ENCODE measurements around the gene KIAA0825.
A peak's percentile ranks its signal among the peaks of the same experiment; 100 is the strongest.
"Not testable (repeated sequence)": the region's sequence is repeated elsewhere in the genome, so short reads cannot be mapped to it uniquely, and the experiment has no call there.

Gene KIAA0825

GRCh38 chr5:94157704-94158539 is 460.5 kb downstream of the KIAA0825 start:
- DNase-seq, result no peak

- DNase-seq, result no peak
These were observed 463.7 kb downstream of the KIAA0825 start for GRCh38 chr5:94154672-94155071.

GRCh38 chr5:94153736-94154450 is 464.5 kb downstream of the KIAA0825 start:
- no peak for DNase-seq

GRCh38 chr5:94143621-94144020 is 474.8 kb downstream of the KIAA0825 start:
- DNase-seq, result not testable (repeated sequence)

GRCh38 chr5:94140300-94140699 is 478.1 kb downstream of the KIAA0825 start:
- DNase-seq, result no peak

GRCh38 chr5:94130077-94130476 is 488.3 kb downstream of the KIAA0825 start:
- DNase-seq, result no peak

- no peak for DNase-seq
These were observed 493.3 kb downstream of the KIAA0825 start for GRCh38 chr5:94125107-94125506.

GRCh38 chr5:94116317-94116716 is 502.1 kb downstream of the KIAA0825 start:
- DNase-seq, result not testable (repeated sequence)

GRCh38 chr5:94113087-94113486 is 505.3 kb downstream of the KIAA0825 start:
- no peak for DNase-seq

- peak; percentile 86 for DNase-seq
These were observed 507.0 kb downstream of the KIAA0825 start for GRCh38 chr5:94111209-94112004.

- DNase-seq, result no peak
These were observed 514.7 kb downstream of the KIAA0825 start for GRCh38 chr5:94103514-94104245.
